Smooth muscle cell (in vitro differentiated cells): ENCODE data around the gene BRSK1. TPM values are rescaled to one million over a fixed set of nuclear protein-coding genes. Genes with fewer than 3 reads are reported as not detected.

Experiments
- DNase-seq: peaks from one replicate; lab custom pipeline; 2025; ENCODE audit not compliant: unreplicated experiment; lab: John Stamatoyannopoulos, UW
- H2AFZ ChIP-seq: fragments of 200-600 bp; sonication (generic); 2 replicates; pipeline ENCODE4 v1.6.0; 2016; ENCODE audit warnings: antibody characterized with exemption, low read depth, mild to moderate bottlenecking
- H3F3A ChIP-seq: fragments of 200-600 bp; sonication (generic); 2 replicates; pipeline ENCODE4 v1.6.0; 2017; ENCODE audit warnings: antibody characterized with exemption, low read depth
- H3K27ac ChIP-seq: fragments of 200-600 bp; sonication (generic); 2 replicates; pipeline ENCODE4 v1.5.1; 2016; ENCODE audit warnings: low read depth, mild to moderate bottlenecking
- H3K27me3 ChIP-seq: fragments of 200-600 bp; sonication (generic); 2 replicates; pipeline ENCODE4 v1.6.1; 2016; ENCODE audit warnings: low read depth, mild to moderate bottlenecking
- H3K36me3 ChIP-seq: fragments of 200-600 bp; sonication (generic); 2 replicates; pipeline ENCODE4 v1.5.1; 2016; ENCODE audit warnings: low read depth
- H3K4me1 ChIP-seq: fragments of 200-600 bp; sonication (generic); 2 replicates; pipeline ENCODE4 v1.5.1; 2016; ENCODE audit warnings: low read depth
- H3K4me2 ChIP-seq: fragments of 200-600 bp; sonication (generic); 2 replicates; pipeline ENCODE4 v1.6.0; 2016; ENCODE audit warnings: mild to moderate bottlenecking
- H3K4me3 ChIP-seq: fragments of 200-600 bp; sonication (generic); 2 replicates; pipeline ENCODE4 v1.5.1; 2016; ENCODE audit warnings: mild to moderate bottlenecking
- H3K79me2 ChIP-seq: fragments of 200-600 bp; sonication (generic); 2 replicates; pipeline ENCODE4 v1.6.0; 2016; ENCODE audit warnings: low read depth, mild to moderate bottlenecking
- H3K9ac ChIP-seq: fragments of 200-600 bp; sonication (generic); 2 replicates; pipeline ENCODE4 v1.6.0; 2016; ENCODE audit warnings: low read depth
- H3K9me3 ChIP-seq: fragments of 200-600 bp; sonication (generic); replicated peaks from 2 replicates; pipeline ENCODE4 v1.5.1; 2016; ENCODE audit warnings: low read depth
- H4K20me1 ChIP-seq: fragments of 200-600 bp; sonication (generic); 2 replicates; pipeline ENCODE4 v1.6.0; 2016; ENCODE audit warnings: low read depth
- WGBS: methylation state at CpG from one replicate; pipeline ENCODE4 v1.1.7; 2016; ENCODE audit warnings: low lambda C conversion rate; 5-methylcytosine and 5-hydroxymethylcytosine counted together
- polyA plus RNA-seq: library from polyadenylated mRNA; unstranded; fragments of >200 nt; fragmentation: Nextera tagmentation; extraction: Ambion mirVana; gene quantifications from 2 replicates; pipeline ENCODE4 v1.2.1, GENCODE V29; 2016
- total RNA-seq: library from RNA; depleted of rRNA; stranded (reverse); fragments of >200 nt; gene quantifications from 2 replicates; pipeline ENCODE4 v1.2.3, GENCODE V29; 2014
- TF ChIP-seq, protein P1 (sequence below): fragments of 200-600 bp; sonication (generic); IDR thresholded peaks from 2 replicates; pipeline ENCODE4 v1.5.1; 2017; ENCODE audit warnings: borderline replicate concordance, mild to moderate bottlenecking, antibody characterized with exemption; ENCODE audit not compliant: insufficient read depth, poor library complexity, severe bottlenecking

The BRSK1 gene
- total and polyA plus RNA-seq, 2 experiments from 2014 or later: 3.0 to 5.0 TPM

DNA sequence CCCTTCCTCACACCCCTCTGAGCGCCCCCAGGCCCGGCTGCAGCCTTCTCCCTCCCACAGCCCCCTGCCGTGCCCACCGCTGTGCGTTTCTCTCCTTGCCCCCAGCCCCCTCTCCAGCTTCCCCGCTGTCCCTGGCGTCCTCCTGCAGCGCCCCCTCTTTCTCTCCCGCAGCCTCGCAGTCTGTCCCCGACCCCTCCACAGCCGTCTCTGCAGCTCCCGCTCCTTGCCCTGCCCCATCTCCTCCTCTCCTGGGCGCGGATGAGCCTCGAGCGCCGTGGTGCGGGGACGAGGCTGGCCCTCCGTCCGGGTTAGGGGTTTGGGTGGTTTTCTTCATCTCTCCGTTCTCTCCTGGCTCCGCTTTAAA, 57.0 kb downstream of the BRSK1 start:
- no peaks in the 10 kb centered on the region for H3K36me3 ChIP-seq
- peak overlapping the region; percentile 87 for H3K9ac ChIP-seq
- peaks cover 15% of the 10 kb centered on the region for H3K79me2 ChIP-seq
- 1% methylated on average over 13 of the region's 24 CpGs for WGBS
- TF ChIP-seq, protein P1, sequence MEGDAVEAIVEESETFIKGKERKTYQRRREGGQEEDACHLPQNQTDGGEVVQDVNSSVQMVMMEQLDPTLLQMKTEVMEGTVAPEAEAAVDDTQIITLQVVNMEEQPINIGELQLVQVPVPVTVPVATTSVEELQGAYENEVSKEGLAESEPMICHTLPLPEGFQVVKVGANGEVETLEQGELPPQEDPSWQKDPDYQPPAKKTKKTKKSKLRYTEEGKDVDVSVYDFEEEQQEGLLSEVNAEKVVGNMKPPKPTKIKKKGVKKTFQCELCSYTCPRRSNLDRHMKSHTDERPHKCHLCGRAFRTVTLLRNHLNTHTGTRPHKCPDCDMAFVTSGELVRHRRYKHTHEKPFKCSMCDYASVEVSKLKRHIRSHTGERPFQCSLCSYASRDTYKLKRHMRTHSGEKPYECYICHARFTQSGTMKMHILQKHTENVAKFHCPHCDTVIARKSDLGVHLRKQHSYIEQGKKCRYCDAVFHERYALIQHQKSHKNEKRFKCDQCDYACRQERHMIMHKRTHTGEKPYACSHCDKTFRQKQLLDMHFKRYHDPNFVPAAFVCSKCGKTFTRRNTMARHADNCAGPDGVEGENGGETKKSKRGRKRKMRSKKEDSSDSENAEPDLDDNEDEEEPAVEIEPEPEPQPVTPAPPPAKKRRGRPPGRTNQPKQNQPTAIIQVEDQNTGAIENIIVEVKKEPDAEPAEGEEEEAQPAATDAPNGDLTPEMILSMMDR: no peak
- H3F3A ChIP-seq: no peaks in the 10 kb centered on the region
- H3K4me3 ChIP-seq: peak overlapping the region; percentile 69
- no peak for DNase-seq
- peak overlapping the region; percentile 77 for H3K27ac ChIP-seq
- peaks cover 8% of the 10 kb centered on the region for H3K4me1 ChIP-seq
- no peak overlapping the region for H2AFZ ChIP-seq
- no peaks in the 10 kb centered on the region for H3K9me3 ChIP-seq
- H4K20me1 ChIP-seq: peaks cover 12% of the 10 kb centered on the region
- H3K4me2 ChIP-seq: peak overlapping the region; percentile 99
- no peaks in the 10 kb centered on the region for H3K27me3 ChIP-seq

DNA sequence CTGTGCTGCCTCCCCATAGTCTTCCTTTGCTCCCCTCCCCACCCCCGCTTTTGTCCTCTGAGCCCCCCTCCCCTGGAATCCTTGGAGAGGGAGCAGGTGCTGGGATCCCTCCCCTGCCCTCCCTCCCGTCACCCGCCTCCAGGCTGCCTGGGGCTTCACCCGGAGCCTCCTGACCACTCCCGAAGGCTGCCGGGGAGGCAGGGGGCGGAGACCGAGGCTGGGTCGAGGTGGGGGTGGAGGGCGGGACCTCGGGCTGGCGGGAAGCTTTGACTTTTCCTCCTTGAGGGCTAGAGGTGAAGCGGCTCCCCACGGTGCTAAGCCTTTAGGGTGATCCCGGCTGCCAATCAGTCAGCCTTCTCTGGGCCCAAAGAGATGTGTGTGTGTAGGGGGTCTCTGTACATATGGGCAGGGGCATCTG, 57.4 kb downstream of the BRSK1 start:
- no peak for DNase-seq
- Histone ChIP-seq H3K79me2 (peaks cover 15% of the 10 kb centered on the region), H3K4me1 (peaks cover 8% of the 10 kb centered on the region), H3K4me3 (peak overlapping the region; percentile 69), H3K27me3 (no peaks in the 10 kb centered on the region), H3K4me2 (peak overlapping the region; percentile 99), H3K36me3 (no peaks in the 10 kb centered on the region), H3F3A (no peaks in the 10 kb centered on the region), H3K9me3 (no peaks in the 10 kb centered on the region), H3K27ac (peak overlapping the region; percentile 77), H3K9ac (peak overlapping the region; percentile 87), H2AFZ (no peak overlapping the region), H4K20me1 (peaks cover 12% of the 10 kb centered on the region)
- TF ChIP-seq, protein P1: no peak
- WGBS: 11% methylated on average over 3 of the region's 15 CpGs

DNA sequence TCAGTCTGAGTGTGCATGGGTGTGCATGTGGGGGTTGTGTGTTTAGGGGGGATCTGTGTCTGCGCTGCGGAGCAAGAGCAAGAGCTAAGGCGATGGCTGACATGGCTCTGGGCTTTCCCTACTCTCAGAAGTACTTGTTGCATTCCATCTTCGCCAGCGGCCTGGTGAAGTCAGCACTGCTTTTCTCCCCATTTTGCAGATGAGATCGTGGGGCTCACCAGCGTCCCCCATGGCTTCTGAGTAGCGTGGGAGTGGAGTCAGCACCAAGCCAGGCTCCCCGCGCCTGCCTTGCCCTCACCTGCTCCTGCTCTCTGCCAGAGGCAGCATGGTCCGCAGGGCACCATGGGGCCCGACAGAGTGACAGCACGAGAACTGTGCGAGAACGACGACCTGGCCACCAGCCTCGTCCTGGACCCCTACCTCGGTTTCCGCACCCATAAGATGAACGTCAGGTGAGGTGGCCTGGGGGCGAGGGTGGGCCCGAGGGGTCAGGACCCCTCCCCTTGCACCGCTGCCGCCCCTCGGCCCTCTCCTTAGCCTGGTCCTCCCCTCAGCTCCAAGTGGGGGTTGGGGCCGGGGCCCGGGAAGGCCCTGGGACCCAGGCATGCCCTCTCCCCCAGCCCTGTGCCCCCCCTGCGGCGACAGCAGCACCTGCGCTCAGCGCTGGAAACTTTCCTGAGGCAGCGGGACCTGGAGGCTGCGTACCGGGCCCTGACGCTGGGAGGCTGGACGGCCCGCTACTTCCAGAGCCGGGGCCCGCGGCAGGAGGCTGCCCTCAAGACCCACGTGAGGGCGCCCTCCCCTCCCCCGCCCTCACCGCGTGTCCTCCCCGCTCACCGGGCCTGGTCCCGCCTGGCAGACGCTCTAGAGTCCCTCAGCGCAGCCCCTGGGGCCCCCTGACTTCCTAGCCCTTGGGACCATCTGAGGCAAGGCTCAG, 58.1 kb downstream of the BRSK1 start:
- H3K9ac ChIP-seq: no peak overlapping the region
- no peaks in the 10 kb centered on the region for H3F3A ChIP-seq
- H3K36me3 ChIP-seq: no peaks in the 10 kb centered on the region
- H3K4me2 ChIP-seq: peak overlapping the region; percentile 99
- peaks cover 8% of the 10 kb centered on the region for H3K4me1 ChIP-seq
- no peak for DNase-seq
- peaks cover 12% of the 10 kb centered on the region for H4K20me1 ChIP-seq
- peak overlapping the region; percentile 69 for H3K4me3 ChIP-seq
- no peaks in the 10 kb centered on the region for H3K27me3 ChIP-seq
- TF ChIP-seq, protein P1: no peak
- 86% methylated on average over 20 of the region's 50 CpGs for WGBS
- no peak overlapping the region for H2AFZ ChIP-seq
- H3K27ac ChIP-seq: no peak overlapping the region
- H3K9me3 ChIP-seq: no peaks in the 10 kb centered on the region
- H3K79me2 ChIP-seq: peaks cover 15% of the 10 kb centered on the region

DNA sequence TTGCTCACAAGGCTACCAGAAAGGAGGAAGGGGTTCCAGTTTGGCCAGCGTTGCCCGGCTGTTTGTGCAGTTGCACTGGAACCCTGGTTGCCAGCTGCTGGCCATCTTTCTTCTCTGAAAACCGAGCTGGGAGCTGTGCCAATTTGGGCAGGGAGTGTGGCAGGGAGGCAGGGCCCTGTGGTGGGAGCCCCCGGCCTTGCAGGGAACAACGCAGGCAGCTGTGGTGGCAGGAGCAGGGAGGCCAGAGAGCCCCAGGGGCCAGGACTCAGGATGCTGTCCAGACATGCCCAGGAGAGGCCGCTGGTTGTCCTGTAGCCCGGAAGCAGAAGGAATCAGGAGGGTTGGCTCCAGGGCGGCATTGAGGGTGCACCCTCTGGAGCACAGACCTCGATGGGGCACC, 60.6 kb downstream of the BRSK1 start:
- peaks cover 15% of the 10 kb centered on the region for H3K79me2 ChIP-seq
- H3K4me1 ChIP-seq: peaks cover 13% of the 10 kb centered on the region
- H3K36me3 ChIP-seq: no peaks in the 10 kb centered on the region
- H3K9ac ChIP-seq: no peak overlapping the region
- no peaks in the 10 kb centered on the region for H3F3A ChIP-seq
- DNase-seq: no peak
- no peak overlapping the region for H3K4me2 ChIP-seq
- no peaks in the 10 kb centered on the region for H3K9me3 ChIP-seq
- peaks cover 12% of the 10 kb centered on the region for H4K20me1 ChIP-seq
- H3K4me3 ChIP-seq: no peak overlapping the region
- no peaks in the 10 kb centered on the region for H3K27me3 ChIP-seq
- no peak overlapping the region for H3K27ac ChIP-seq
- H2AFZ ChIP-seq: no peak overlapping the region
- TF ChIP-seq, protein P1: no peak
- 77% methylated on average over 9 of the region's 9 CpGs for WGBS
